AG04450 (cell line): ENCODE measurements around the gene FFAR4. TPM values are rescaled to one million over a fixed set of nuclear protein-coding genes. Genes with fewer than 3 reads are reported as not detected.

ENCODE experiments used
- CTCF ChIA-PET: fragments of 300-600, 350-600 bp; formaldehyde crosslinking; extraction: SDS; loops from one replicate; lab custom pipeline; 2022; ENCODE audit warnings: antibody characterized with exemption, inconsistent platforms; lab: Charles Lee
- POLR2A ChIA-PET: fragments of 350-600 bp; formaldehyde crosslinking; extraction: SDS; loops from one replicate; lab custom pipeline; 2021; ENCODE audit warnings: antibody characterized with exemption, inconsistent platforms; lab: Yijun Ruan, JAX
- DNase-seq: peaks from one replicate; pipeline ENCODE4 v3.0.0-alpha.2; 2011; ENCODE audit warnings: low read depth, low spot score
- H3K27ac ChIP-seq: one replicate; pipeline ENCODE4 v1.5.1; 2012; ENCODE audit warnings: low read depth, low read length, control low read depth
- H3K27me3 ChIP-seq: one replicate; pipeline ENCODE4 v1.6.0; 2012; ENCODE audit warnings: low read length; ENCODE audit not compliant: control insufficient read depth, insufficient read depth
- H3K4me3 ChIP-seq: 2 replicates; pipeline ENCODE4 v1.5.1; 2011; ENCODE audit warnings: mild to moderate bottlenecking, low read depth, low read length, control low read depth
- H3K9me3 ChIP-seq: 2 replicates; pipeline ENCODE4 v1.5.1; 2012; ENCODE audit warnings: low read length; ENCODE audit not compliant: control insufficient read depth, insufficient read depth
- CTCF ChIP-seq: IDR thresholded peaks from 2 replicates; pipeline ENCODE4 v1.5.1; 2011; ENCODE audit warnings: low read depth, low read length, control low read depth, inconsistent platforms
- polyA plus RNA-seq: library from polyadenylated mRNA; depleted of rRNA; stranded (reverse); fragments of >200 nt; gene quantifications from 2 replicates; pipeline ENCODE4 v1.2.3, GENCODE V29; 2011

Gene FFAR4
- polyA plus RNA-seq, 1 experiment: not detected

DNA sequence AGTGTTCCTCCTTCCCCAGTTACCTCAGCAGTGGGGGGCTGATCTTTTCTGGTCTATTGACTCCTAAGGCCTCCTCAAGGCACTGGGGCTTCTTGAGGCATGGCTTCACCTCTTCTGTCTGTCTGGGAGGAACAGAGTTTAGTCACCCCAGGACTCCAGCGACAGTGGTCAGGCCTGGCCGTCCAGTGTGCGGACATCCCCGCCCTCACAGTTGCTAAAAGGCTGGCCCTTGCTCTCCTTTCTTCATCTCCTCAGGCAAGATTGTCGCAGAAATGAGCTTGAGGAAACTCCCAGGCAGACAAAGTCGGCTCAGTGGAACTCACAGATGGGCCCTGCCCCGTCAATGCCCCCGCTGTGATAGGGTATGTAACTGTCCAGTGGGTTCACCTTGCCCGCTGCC is 7.0 kb upstream of the FFAR4 start:
- no peak for TF ChIP-seq CTCF
- Histone ChIP-seq H3K4me3 (no peak overlapping the region), H3K9me3 (peaks cover 4% of the 10 kb centered on the region; the same call in 1 of the 2 replicates), H3K27me3 (peaks cover 5% of the 10 kb centered on the region), H3K27ac (no peak overlapping the region)
- CTCF ChIA-PET: interaction anchor here (0.7 to 1.2 kb wide), 2 partner anchors 17 to 732 kb away, joined by 4 to 5 read pairs; no protein-coding TSS in a partner anchor
- no peak for DNase-seq
- POLR2A ChIA-PET: no interaction called here

GRCh38 chr10:93560541-93560940 is 5.9 kb upstream of the FFAR4 start:
- Histone ChIP-seq H3K27me3 (peaks cover 9% of the 10 kb centered on the region), H3K9me3 (peaks cover 4% of the 10 kb centered on the region; the same call in 1 of the 2 replicates), H3K4me3 (no peak overlapping the region), H3K27ac (no peak overlapping the region)
- DNase-seq: no peak
- POLR2A ChIA-PET: no interaction called here
- CTCF ChIA-PET: interaction anchor here (1.2 kb wide), 1 partner anchor 18 kb away, joined by 4 read pairs; no protein-coding TSS in a partner anchor
- no peak for TF ChIP-seq CTCF

GRCh38 chr10:93565446-93565845 is 1.0 kb upstream of the FFAR4 start:
- no peaks in the 10 kb centered on the region; the same call in 1 of the 2 replicates for H3K9me3 ChIP-seq
- H3K27ac ChIP-seq: no peak overlapping the region
- ChIA-PET CTCF (interaction anchor here (2.3 kb wide), 1 partner anchor 11 kb away, joined by 6 read pairs; no protein-coding TSS in a partner anchor), POLR2A (no interaction called here)
- H3K27me3 ChIP-seq: peaks cover 49% of the 10 kb centered on the region
- TF ChIP-seq CTCF: no peak
- H3K4me3 ChIP-seq: no peak overlapping the region
- no peak for DNase-seq

DNA sequence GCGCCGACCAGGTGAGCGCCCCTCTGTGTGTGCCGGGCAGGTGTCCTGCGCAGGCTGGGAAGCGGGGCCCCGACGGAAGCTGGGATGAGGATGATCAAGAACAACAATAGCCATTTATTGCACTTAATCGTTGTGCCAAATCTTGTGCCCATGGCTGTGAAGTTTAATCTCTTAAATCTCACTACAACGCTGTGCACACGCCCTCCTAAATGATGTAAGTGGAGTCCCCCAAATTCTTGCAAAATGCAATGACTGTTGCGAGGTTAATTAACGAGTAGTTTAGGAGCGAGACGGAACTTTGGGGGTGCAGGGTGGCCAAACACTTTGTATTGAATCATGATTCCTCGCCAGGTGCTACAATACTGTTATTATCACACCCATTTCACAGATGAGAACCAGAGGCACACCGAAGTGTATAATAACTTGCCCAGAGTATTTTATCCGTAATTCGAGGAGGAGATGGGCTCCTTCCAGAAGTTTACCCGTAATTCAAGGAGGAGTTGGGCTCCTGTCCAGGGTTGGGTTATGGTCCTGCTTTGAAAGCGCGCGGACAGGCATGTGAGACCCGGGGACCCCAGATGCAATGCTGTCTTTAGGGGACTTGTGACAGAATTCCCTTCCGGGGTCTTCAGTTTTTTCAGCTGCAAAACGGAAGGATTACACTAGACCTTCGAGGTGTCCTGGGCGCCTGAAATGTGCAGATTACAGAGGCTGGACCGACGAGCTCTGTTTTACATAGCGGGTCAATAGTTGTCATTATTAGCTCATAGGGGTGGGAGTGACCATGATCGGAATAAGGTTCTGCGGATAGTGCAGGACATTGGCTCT is 1.0 kb downstream of the FFAR4 start:
- POLR2A ChIA-PET: no interaction called here
- CTCF ChIA-PET: interaction anchor here (0.9 kb wide), 1 partner anchor 13 kb away, joined by 3 read pairs; no protein-coding TSS in a partner anchor
- no peaks in the 10 kb centered on the region; the same call in 1 of the 2 replicates for H3K9me3 ChIP-seq

More for the DNA sequence above, 1.0 kb downstream of the FFAR4 start:
- no peak for DNase-seq
- H3K4me3 ChIP-seq: no peak overlapping the region
- H3K27me3 ChIP-seq: peaks cover 60% of the 10 kb centered on the region
- TF ChIP-seq CTCF: no peak
- H3K27ac ChIP-seq: no peak overlapping the region
